Activated CD4-positive, alpha-beta T cell treated with anti-CD3 and anti-CD28 coated beads, Interleukin-2, amount 50 U/mL, for 4 hours (primary cell): ENCODE results near the gene GRIN1.
"Not testable (repeated sequence)": the region's sequence is repeated elsewhere in the genome, so short reads cannot be mapped to it uniquely, and the experiment has no call there.

ENCODE experiments used
- DNase-seq, 2 experiments: peaks; one replicate each; pipeline ENCODE4 v3.0.0-alpha.2; 2020

The GRIN1 gene

GRCh38 chr9:137111788-137112563, 27.0 kb upstream of the GRIN1 start:
- DNase-seq = no peak

GRCh38 chr9:137112564-137113384, 26.2 kb upstream of the GRIN1 start:
- no peak for DNase-seq

GRCh38 chr9:137113385-137114159, 25.4 kb upstream of the GRIN1 start:
- peak; percentile 26 to 31 for DNase-seq

- DNase-seq = peak in 1 of 2 experiments; percentile 21
These were observed 24.7 kb upstream of the GRIN1 start for GRCh38 chr9:137114220-137114612.

GRCh38 chr9:137114613-137115393, 24.2 kb upstream of the GRIN1 start, which contains the start of gene DPP7:
Gene DPP7 (minus strand): TSS chr9:137114733. CDS start chr9:137114713, 20 bp downstream.
- peak; percentile 71 to 72 for DNase-seq

- DNase-seq = no peak
These were observed 23.4 kb upstream of the GRIN1 start for GRCh38 chr9:137115394-137116026.

- no peak for DNase-seq
These were observed 22.9 kb upstream of the GRIN1 start for GRCh38 chr9:137116027-137116507.

- no peak for DNase-seq
These were observed 22.2 kb upstream of the GRIN1 start for GRCh38 chr9:137116728-137117127.

- no peak for DNase-seq
These were observed 21.7 kb upstream of the GRIN1 start for GRCh38 chr9:137117269-137117731.

- not testable (repeated sequence) for DNase-seq
These were observed 20.8 kb upstream of the GRIN1 start for GRCh38 chr9:137118092-137118603.

GRCh38 chr9:137121927-137122795, 16.8 kb upstream of the GRIN1 start:
- DNase-seq = not testable (repeated sequence)

GRCh38 chr9:137122796-137123467, 16.0 kb upstream of the GRIN1 start:
- DNase-seq = not testable (repeated sequence)

GRCh38 chr9:137123468-137123837, 15.5 kb upstream of the GRIN1 start:
- no peak for DNase-seq

- not testable (repeated sequence) for DNase-seq
These were observed 14.9 kb upstream of the GRIN1 start for GRCh38 chr9:137123952-137124462.

- DNase-seq = no peak
These were observed 12.2 kb upstream of the GRIN1 start for GRCh38 chr9:137126786-137127185.

GRCh38 chr9:137127301-137128157, 11.4 kb upstream of the GRIN1 start:
- no peak for DNase-seq

- no peak for DNase-seq
These were observed 10.6 kb upstream of the GRIN1 start for GRCh38 chr9:137128158-137128861.
